GM18519 (cell line): ENCODE measurements around the gene DLG2.
"Not testable (repeated sequence)": the region's sequence is repeated elsewhere in the genome, so short reads cannot be mapped to it uniquely, and the experiment has no call there.

Source experiments
- ATAC-seq: cut with Tn5 transposase; IDR thresholded peaks from one replicate; pipeline ENCODE4 v1.9.1; 2021; ENCODE audit warnings: mild to moderate bottlenecking, moderate library complexity; ENCODE audit not compliant: unreplicated experiment, low FRiP score

Gene DLG2

GRCh38 chr11:84355911-84356310, 1271.2 kb downstream of the DLG2 start:
- ATAC-seq: no peak

- ATAC-seq: no peak
Observed at GRCh38 chr11:84345597-84345996, 1281.5 kb downstream of the DLG2 start.

- ATAC-seq: no peak
Observed at GRCh38 chr11:84345027-84345426, 1282.1 kb downstream of the DLG2 start.

GRCh38 chr11:84339796-84340195, 1287.3 kb downstream of the DLG2 start:
- no peak for ATAC-seq

GRCh38 chr11:84333221-84333620, 1293.9 kb downstream of the DLG2 start:
- ATAC-seq: no peak

- ATAC-seq: no peak
Observed at GRCh38 chr11:84322211-84322610, 1304.9 kb downstream of the DLG2 start.

GRCh38 chr11:84319863-84320262, 1307.3 kb downstream of the DLG2 start:
- ATAC-seq: no peak

- ATAC-seq: no peak
Observed at GRCh38 chr11:84316866-84317555, 1310.1 kb downstream of the DLG2 start.

- ATAC-seq: no peak
Observed at GRCh38 chr11:84313830-84314359, 1313.2 kb downstream of the DLG2 start.

GRCh38 chr11:84310268-84310667, 1316.9 kb downstream of the DLG2 start:
- ATAC-seq: no peak

GRCh38 chr11:84308491-84308890, 1318.7 kb downstream of the DLG2 start:
- not testable (repeated sequence) for ATAC-seq

- no peak for ATAC-seq
Observed at GRCh38 chr11:84300092-84300491, 1327.1 kb downstream of the DLG2 start.

GRCh38 chr11:84297570-84297969, 1329.6 kb downstream of the DLG2 start:
- ATAC-seq: no peak

- ATAC-seq: no peak
Observed at GRCh38 chr11:84295815-84296214, 1331.3 kb downstream of the DLG2 start.

GRCh38 chr11:84292955-84293354, 1334.2 kb downstream of the DLG2 start:
- no peak for ATAC-seq

GRCh38 chr11:84292006-84292405, 1335.1 kb downstream of the DLG2 start:
- no peak for ATAC-seq

- ATAC-seq: no peak
Observed at GRCh38 chr11:84290647-84291046, 1336.5 kb downstream of the DLG2 start.

- ATAC-seq: peak; percentile 99
Observed at GRCh38 chr11:84289381-84289906, 1337.7 kb downstream of the DLG2 start.

GRCh38 chr11:84273541-84273940, 1353.6 kb downstream of the DLG2 start:
- ATAC-seq: no peak

GRCh38 chr11:84270466-84270865, 1356.7 kb downstream of the DLG2 start:
- no peak for ATAC-seq

GRCh38 chr11:84264066-84264465, 1363.1 kb downstream of the DLG2 start:
- no peak for ATAC-seq

- no peak for ATAC-seq
Observed at GRCh38 chr11:84261707-84262106, 1365.4 kb downstream of the DLG2 start.
